RKO (cell line): ENCODE results near the gene LY86.

Experiments used
- DNase-seq: peaks from one replicate; pipeline ENCODE4 v3.0.0-alpha.2; 2016; ENCODE audit warnings: low spot score

The LY86 gene

GRCh38 chr6:6682225-6682624 lies 93.7 kb downstream of the LY86 start:
- no peak for DNase-seq

DNA sequence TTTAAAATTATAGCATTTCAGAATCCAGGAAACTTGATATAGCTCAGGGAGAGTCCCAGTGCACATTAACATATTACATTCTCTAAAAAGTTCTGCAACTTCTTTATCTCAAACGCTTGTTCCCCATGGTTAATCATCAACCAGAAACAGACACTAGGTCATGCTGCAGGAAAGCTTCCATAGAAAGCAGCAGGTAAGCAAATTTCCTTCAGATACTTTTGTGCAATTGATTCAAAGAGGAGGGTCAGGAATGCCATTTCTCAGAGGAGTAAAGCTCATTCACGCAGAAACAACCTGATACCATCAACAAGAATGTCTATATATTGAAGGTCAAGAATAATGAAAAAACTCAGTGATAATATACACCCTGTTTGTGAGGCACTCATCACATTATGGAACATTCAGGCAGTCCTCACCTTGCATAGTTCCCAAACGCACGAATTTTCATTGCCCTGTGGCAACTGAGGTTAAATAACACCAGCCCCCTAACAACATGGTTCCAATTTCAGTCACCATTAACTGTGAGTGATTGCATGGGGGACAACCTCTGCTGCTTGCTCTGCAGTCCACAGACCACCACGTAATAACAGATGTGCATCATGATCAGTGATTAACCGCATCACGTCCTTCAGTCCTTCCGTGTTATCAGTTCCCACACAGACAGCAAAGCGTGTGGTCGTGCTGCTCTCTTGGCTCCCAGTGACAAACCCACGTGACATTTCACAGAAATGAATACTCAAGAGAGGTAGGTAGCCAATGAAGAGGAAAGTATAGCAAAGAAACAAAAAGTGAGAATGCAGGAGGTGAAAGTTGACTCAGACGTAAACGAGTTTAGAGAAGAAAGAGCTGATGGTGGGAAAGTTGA lies 95.7 kb downstream of the LY86 start:
- DNase-seq, result no peak

GRCh38 chr6:6685249-6686040 lies 96.9 kb downstream of the LY86 start:
- DNase-seq, result no peak

GRCh38 chr6:6686176-6686575 lies 97.7 kb downstream of the LY86 start:
- DNase-seq, result no peak

- peak; percentile 85 for DNase-seq
Measured at GRCh38 chr6:6686748-6687601, 98.5 kb downstream of the LY86 start.

DNA sequence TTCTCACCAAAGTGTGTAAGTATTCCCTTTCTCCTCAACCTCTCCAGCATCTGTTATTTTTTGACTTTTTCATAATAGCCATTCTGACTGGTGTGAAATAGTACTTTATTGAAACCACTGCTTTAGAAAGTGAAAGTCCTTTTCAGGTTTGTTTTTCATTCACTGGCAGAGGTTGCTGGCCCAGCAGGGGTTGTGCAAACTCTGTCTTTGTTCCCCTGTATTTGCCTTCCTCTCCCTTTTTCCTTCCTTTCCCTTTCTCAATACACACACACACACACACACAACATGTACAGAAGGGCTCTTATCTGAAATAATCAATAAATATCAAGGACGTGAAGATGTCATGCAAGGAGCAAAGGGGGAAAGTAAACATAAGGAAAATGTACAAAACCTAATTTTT lies 99.8 kb downstream of the LY86 start:
- DNase-seq, result no peak

- no peak for DNase-seq
Measured at GRCh38 chr6:6688951-6689350, 100.4 kb downstream of the LY86 start.

- no peak for DNase-seq
Measured at GRCh38 chr6:6689400-6690143, 101.1 kb downstream of the LY86 start.

GRCh38 chr6:6690144-6690483 lies 101.6 kb downstream of the LY86 start:
- DNase-seq, result no peak

DNA sequence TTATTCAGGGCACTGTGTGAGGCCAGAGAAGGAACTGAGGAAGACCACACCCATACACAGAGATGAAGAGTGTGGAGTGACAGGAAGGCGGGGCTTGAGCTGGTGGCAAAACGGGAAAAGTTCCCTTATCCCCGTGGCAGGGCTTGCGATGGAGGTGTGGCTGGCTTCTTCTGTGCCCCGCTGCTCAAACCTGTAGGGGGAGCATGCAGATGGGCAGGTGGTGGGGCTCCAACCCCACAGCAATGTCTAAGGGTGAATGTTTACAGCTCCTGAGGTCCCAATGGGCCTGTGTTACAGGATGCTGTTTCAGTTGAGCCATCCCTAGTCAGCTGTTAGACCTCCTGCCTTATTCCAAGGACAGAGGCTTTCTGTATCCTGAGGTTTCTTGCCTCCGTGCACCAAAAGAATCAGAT lies 105.9 kb downstream of the LY86 start:
- DNase-seq, result no peak

DNA sequence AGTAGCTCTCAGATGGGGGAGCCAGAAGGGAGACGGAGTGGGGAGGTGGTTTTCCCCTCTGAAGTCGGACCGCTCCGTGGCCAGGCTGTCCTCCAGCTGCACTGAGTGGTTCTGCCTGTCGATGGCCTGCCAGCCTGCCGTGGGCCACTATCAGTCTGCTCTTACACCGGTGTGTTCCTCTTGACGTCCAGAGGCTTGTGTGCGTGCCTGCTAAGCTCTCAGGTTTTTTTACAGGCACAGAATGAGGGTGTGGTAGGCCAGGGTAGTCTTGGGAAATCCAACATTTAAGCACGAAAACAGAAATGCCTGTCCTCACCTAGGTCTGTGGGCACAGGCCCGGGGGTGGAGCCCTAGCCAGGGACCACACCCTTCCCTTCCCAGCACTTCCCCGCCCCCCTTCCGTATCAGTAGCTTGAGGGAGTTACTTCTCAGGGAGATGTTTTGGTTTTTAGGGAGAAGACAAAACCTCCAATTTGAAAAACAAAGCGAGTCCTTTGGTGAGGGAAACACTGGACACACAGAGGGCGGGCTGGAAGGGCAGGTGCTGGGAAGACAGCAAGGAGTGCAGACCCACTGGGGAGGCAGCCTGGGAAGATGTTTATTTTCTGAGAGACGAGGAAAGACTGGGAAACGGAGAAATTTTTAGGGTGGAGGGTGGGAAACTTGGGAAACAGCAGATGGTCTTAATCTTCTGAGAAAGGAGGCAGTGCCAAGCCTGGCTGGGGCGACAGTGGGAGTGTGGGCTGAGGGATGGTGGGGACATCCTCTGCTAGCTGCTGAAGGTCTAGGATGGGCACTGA lies 106.5 kb downstream of the LY86 start:
- DNase-seq, result no peak

DNA sequence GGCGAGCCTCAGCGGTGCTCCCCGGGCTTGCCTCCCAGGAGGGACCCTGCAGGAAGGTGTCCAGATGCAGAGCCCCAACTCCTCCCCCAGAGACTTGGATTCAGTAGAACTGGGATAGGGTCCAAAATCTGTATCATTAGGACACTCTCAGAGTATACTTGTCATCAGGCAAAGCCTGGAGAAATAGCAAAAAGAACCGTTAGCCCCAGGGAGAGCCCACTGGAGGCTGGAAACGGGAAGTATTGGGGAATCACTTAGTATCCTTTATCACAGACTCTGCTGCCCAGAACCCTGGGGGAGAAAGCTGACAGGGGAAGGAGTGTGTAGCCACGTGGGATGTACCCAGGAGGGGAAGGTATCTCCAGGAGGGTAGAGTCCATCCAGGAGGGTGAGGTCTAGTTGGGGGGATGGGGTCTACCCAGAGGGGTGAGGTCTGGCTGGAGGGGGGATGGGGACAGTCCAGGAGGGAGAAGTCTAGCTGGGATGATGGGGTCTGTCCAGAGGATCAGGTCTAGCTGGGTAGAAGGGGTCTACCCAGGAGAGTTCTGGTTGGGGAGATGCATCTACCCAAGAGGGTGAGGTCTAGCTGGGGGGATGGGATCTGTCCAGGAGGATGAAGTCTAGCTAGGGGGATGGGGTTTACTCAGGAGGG lies 107.2 kb downstream of the LY86 start:
- DNase-seq, result no peak

GRCh38 chr6:6696867-6697531 lies 108.5 kb downstream of the LY86 start:
- peak; percentile 45 for DNase-seq

GRCh38 chr6:6697620-6698019 lies 109.1 kb downstream of the LY86 start:
- DNase-seq, result no peak

DNA sequence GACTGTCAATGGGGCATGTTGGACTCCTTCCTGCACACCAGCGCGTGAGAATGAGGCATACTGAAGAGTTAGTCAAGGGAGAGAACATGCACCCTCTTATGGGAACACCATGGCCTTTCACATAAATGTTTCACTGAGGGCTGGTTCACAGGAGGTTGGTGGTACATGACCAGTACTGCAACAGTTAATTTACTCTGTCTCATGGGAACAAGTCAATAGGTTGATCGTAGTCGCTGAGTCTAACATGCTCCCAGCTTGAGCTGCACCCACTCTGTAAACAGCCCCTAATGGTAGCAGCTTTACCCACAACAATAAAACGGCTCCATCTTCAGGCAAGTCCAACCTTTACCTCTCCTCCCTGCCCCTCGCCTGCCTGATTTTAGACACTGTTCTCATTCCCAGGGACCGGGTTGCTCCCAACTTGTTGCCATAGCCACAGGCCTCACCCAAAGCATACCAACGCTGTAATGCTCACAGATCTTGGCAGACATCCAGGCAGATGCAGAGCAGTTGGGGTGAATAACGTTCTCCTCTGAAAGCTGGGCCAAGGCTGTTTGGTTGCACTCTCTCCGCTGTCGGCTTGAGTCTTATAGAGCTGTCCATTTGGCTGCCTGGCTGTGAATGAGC lies 111.3 kb downstream of the LY86 start:
- peak; percentile 18 for DNase-seq

- DNase-seq, result no peak
Measured at GRCh38 chr6:6700407-6701270, 112.1 kb downstream of the LY86 start.

GRCh38 chr6:6701864-6702263 lies 113.3 kb downstream of the LY86 start:
- no peak for DNase-seq

DNA sequence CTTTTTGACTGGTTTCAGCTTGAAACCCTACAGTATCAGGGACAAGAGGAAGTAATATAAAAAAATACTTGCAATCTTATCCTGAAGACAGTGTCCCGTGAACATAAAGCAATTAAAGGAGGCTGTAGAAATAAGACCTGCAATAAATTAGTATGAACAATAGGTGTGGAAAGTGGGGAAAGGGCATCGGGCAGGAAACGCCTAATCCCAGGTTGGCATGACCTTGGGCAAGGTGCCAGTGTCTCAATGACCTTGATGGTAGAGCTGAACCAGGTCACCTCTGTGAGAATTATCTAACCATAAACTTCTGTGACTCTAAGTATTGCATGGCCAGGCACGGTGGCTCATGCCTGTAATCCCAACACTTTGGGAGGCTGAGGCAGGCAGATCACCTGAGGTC lies 115.2 kb downstream of the LY86 start:
- no peak for DNase-seq
